Muscle layer of colon (tissue), 2 donors: ENCODE measurements around the gene LARP7.
"Not testable (repeated sequence)": the region's sequence is repeated elsewhere in the genome, so short reads cannot be mapped to it uniquely, and the experiment has no call there.

Experiments
- H3K27ac ChIP-seq: one replicate; pipeline ENCODE4 v1.7.0; 2013; ENCODE audit warnings: low read depth, mild to moderate bottlenecking, low read length, moderate library complexity
- H3K27me3 ChIP-seq, 2 donors: one replicate each; pipeline ENCODE4 v1.7.0; 2013; ENCODE audit warnings: low read length in 2 of 2, mild to moderate bottlenecking in 2 of 2; ENCODE audit not compliant: insufficient read depth in 2 of 2, control insufficient read depth in 1 of 2
- H3K36me3 ChIP-seq: one replicate; pipeline ENCODE4 v1.7.0; 2013; ENCODE audit warnings: mild to moderate bottlenecking, low read length; ENCODE audit not compliant: insufficient read depth
- H3K4me1 ChIP-seq: one replicate; pipeline ENCODE4 v1.7.0; 2013; ENCODE audit warnings: mild to moderate bottlenecking, low read length; ENCODE audit not compliant: insufficient read depth
- H3K4me3 ChIP-seq, 2 donors: one replicate each; pipeline ENCODE4 v1.7.0; 2013; ENCODE audit warnings: low read length in 2 of 2, low read depth in 1 of 2, mild to moderate bottlenecking in 1 of 2, moderate library complexity in 1 of 2
- H3K9ac ChIP-seq: one replicate; pipeline ENCODE4 v1.7.0; 2013; ENCODE audit warnings: low read length
- H3K9me3 ChIP-seq: one replicate; pipeline ENCODE4 v1.7.0; 2013; ENCODE audit warnings: mild to moderate bottlenecking, low read length
- donor health status: abdominal sarcoma.
- donor health status: Adenocarcinoma of cecum.

Gene LARP7

GRCh38 chr4:112652216-112652615 lies 15.3 kb downstream of the LARP7 start:
- H3K9ac ChIP-seq: no peak overlapping the region
- no peak overlapping the region for H3K4me3 ChIP-seq
- H3K9me3 ChIP-seq: no peaks in the 10 kb centered on the region
- H3K36me3 ChIP-seq: peaks cover 50% of the 10 kb centered on the region
- H3K27me3 ChIP-seq: no peaks in the 10 kb centered on the region
- no peak overlapping the region for H3K27ac ChIP-seq
- no peaks in the 10 kb centered on the region for H3K4me1 ChIP-seq

- Histone ChIP-seq H3K9me3 (no peaks in the 10 kb centered on the region), H3K4me3 (no peak overlapping the region), H3K9ac (no peak overlapping the region), H3K36me3 (peaks cover 41% of the 10 kb centered on the region), H3K4me1 (no peaks in the 10 kb centered on the region), H3K27ac (no peak overlapping the region), H3K27me3 (no peaks in the 10 kb centered on the region)
These were observed 18.3 kb downstream of the LARP7 start for GRCh38 chr4:112655270-112655669.

DNA sequence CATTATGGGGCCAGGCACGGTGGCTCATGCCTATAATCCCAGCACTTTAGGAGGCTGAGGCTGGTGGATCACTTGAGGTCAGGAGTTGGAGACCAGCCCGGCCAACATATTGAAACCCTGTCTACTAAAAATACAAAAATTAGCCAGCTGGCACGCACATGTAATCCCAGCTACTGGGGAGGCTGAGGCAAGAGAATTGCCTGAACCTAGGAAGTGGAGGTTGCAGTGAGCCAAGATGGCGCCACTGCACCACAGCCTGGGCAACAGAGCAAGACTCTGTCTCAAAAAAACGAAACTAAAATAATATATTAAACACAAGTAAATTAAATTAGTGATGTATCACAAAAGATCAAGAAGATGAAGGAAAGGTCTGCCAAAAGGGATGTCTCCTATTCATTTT lies 19.2 kb downstream of the LARP7 start:
- H3K27me3 ChIP-seq, H3K4me1 ChIP-seq, H3K4me3 ChIP-seq, H3K9me3 ChIP-seq, H3K9ac ChIP-seq, H3K27ac ChIP-seq: not testable (repeated sequence)
- H3K36me3 ChIP-seq: peaks cover 33% of the 10 kb centered on the region

DNA sequence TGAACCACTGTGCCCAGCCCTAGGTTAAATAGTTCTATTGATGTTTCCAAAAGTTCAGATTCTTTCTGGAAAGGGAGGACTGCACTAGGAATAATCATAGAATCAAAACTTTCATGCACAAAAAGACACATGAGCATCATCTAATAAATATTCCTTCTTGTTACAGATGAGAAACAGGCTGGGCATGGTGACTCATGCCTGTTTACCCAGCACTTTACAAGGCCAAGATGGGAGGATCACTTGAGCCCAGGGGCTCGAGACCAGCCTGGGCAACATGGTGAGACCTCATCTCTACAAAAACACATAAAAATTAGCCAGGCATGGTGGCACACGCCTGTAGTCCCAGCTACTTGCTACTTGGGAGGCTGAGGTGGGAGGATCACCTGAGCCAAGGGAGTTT lies 27.7 kb downstream of the LARP7 start:
- Histone ChIP-seq H3K27me3 (no peaks in the 10 kb centered on the region), H3K36me3 (no peaks in the 10 kb centered on the region), H3K9me3 (no peaks in the 10 kb centered on the region), H3K27ac (no peak overlapping the region), H3K9ac (no peak overlapping the region), H3K4me1 (no peaks in the 10 kb centered on the region), H3K4me3 (no peak overlapping the region)

- Histone ChIP-seq H3K9ac (no peak overlapping the region), H3K4me1 (no peaks in the 10 kb centered on the region), H3K27me3 (no peaks in the 10 kb centered on the region), H3K4me3 (no peak overlapping the region), H3K9me3 (no peaks in the 10 kb centered on the region), H3K36me3 (no peaks in the 10 kb centered on the region), H3K27ac (no peak overlapping the region)
These were observed 31.2 kb downstream of the LARP7 start for GRCh38 chr4:112668131-112668530.

GRCh38 chr4:112673076-112673475 lies 36.1 kb downstream of the LARP7 start:
- Histone ChIP-seq H3K9me3 (no peaks in the 10 kb centered on the region), H3K4me1 (no peaks in the 10 kb centered on the region), H3K27ac (no peak overlapping the region), H3K27me3 (no peaks in the 10 kb centered on the region), H3K36me3 (no peaks in the 10 kb centered on the region), H3K4me3 (no peak overlapping the region), H3K9ac (no peak overlapping the region)

DNA sequence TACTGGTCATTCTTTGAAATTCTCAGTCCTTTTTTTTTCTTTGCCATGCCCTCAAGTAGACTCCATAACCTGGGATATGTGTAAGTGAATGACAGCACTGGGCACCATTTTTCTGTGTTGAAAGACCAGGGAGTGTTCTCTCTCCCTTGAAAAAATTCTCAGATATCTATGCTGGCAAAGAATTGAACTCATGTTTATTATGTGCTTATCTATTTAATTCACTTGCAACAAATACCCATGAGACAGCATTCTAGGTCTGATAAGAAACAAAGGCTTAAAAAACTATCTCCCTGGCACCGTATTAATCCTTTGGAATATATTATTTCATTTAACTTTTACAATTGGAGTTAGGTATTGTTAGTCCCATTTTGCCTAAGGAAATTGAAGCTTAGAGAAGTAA lies 36.7 kb downstream of the LARP7 start:
- no peak overlapping the region for H3K4me3 ChIP-seq
- no peaks in the 10 kb centered on the region for H3K4me1 ChIP-seq
- H3K27ac ChIP-seq: no peak overlapping the region
- no peak overlapping the region for H3K9ac ChIP-seq
- no peaks in the 10 kb centered on the region for H3K9me3 ChIP-seq
- H3K36me3 ChIP-seq: no peaks in the 10 kb centered on the region
- H3K27me3 ChIP-seq: no peaks in the 10 kb centered on the region

DNA sequence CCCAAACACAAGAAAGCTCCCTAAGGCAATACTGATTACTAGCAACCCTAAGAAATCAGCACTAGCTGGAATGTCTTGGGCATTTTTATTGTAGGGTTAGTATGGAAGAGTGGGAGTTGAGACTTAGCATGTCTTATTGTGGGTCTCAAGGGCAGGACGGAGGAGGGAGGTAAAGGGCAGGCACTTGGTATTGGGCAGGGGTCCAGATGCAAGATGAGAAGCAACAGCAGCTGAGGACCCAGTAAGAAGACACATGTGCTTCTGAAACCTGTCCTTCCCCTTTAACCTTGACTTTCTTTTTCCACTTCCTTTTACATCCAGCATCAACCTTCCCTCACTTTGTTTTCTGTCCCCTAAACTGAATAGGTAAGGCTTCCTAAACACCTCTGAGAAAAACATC lies 37.4 kb downstream of the LARP7 start:
- Histone ChIP-seq H3K4me3 (no peak overlapping the region), H3K4me1 (no peaks in the 10 kb centered on the region), H3K27me3 (no peaks in the 10 kb centered on the region), H3K9ac (no peak overlapping the region), H3K27ac (no peak overlapping the region), H3K9me3 (no peaks in the 10 kb centered on the region), H3K36me3 (no peaks in the 10 kb centered on the region)

- H3K27me3 ChIP-seq: no peaks in the 10 kb centered on the region
- H3K4me3 ChIP-seq: no peak overlapping the region
- no peaks in the 10 kb centered on the region for H3K9me3 ChIP-seq
- H3K27ac ChIP-seq: no peak overlapping the region
- H3K4me1 ChIP-seq: no peaks in the 10 kb centered on the region
- H3K9ac ChIP-seq: no peak overlapping the region
- H3K36me3 ChIP-seq: no peaks in the 10 kb centered on the region
These were observed 40.7 kb downstream of the LARP7 start for GRCh38 chr4:112677519-112678091.

DNA sequence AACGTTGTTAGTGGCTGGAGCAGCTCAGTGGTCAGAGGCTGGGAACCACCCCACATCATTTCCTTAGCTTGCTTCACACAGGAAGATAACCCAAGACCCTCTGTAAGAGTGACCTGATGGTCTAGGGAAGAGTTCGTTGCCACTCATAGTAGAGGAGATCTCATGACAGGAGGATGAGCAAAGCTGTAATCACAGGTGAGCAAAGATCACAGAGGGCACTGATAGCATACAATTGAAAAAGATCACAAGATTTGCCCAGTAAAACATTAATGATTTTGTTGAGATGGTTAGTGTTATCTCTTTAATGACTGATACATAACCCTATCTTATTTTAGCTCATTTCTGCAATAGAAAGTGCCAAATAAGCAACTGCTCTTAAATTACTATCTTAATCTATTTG lies 44.1 kb downstream of the LARP7 start:
- Histone ChIP-seq H3K9me3 (no peaks in the 10 kb centered on the region), H3K27ac (no peak overlapping the region), H3K4me3 (no peak overlapping the region), H3K27me3 (no peaks in the 10 kb centered on the region), H3K9ac (no peak overlapping the region), H3K36me3 (no peaks in the 10 kb centered on the region), H3K4me1 (no peaks in the 10 kb centered on the region)

DNA sequence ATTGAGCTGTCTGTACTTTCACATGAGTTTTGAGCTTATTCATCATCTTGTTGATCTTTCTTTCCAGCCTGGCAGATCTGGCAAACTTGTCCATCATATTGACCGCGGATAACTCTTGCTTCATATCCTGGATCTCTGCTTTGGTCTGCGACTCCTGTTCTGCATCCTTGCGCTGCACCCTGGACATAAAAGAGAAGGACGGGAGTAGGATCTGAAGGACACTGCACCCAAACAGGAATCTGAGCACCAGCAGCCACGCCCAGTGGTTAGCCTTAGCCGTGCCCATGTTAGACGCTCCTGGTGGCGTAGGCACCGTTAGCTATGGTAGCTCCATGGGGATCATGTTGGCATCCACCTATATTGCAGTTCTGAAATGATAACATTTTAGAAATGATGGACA lies 56.6 kb downstream of the LARP7 start:
- no peaks in the 10 kb centered on the region for H3K4me1 ChIP-seq
- H3K9ac ChIP-seq: no peak overlapping the region
- H3K36me3 ChIP-seq: no peaks in the 10 kb centered on the region
- no peak overlapping the region for H3K27ac ChIP-seq
- no peak overlapping the region for H3K4me3 ChIP-seq
- H3K9me3 ChIP-seq: no peaks in the 10 kb centered on the region
- H3K27me3 ChIP-seq: no peaks in the 10 kb centered on the region

DNA sequence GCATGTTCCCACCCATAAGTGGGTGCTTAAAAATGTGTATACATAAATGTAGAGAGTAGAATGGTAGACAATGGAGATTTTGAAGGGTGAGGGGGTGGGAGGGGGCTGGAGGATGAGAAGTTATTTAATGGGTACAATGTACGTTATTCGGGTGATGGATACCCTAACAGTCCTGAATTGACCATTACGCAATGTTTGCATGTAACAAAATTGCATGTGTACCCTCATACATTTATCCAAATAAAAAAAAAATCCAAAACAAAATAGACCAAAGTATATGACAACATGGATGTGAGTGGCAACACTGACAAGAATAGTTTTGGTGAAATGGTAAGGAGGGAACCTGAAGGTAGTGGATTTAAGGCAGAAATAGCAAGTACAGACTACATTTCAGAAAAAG lies 63.7 kb downstream of the LARP7 start:
- Histone ChIP-seq H3K36me3 (no peaks in the 10 kb centered on the region), H3K4me1 (no peaks in the 10 kb centered on the region), H3K9me3 (no peaks in the 10 kb centered on the region), H3K27me3 (peaks cover 0 to 12% of the 10 kb centered on the region in 2 donors), H3K27ac (no peak overlapping the region), H3K4me3 (no peak overlapping the region), H3K9ac (no peak overlapping the region)
